ENCODE measurements around the gene CD207. TPM values are rescaled to one million over a fixed set of nuclear protein-coding genes. Genes with fewer than 3 reads are reported as not detected.

CD207 gene
- total and polyA plus RNA-seq, 4 donors = not detected

DNA sequence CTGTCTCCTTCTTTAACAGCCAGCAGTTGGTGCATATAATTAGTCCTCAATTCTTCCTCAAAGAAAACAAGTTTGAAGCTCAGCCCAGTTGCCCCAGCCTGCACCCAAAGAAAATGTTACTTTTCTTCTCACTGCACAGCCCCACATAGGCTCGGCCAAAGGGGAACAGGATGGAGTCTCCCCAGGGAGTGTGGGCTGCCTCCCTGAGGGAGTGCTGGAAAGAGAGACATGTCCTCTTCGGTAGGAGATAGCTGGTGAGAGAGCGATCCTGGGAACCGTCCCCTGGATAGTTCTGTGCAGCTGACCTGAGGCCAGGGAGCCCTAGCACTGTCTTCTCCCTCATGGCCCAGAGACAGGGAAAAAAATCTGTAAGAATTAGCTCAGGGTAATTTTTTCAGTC lies 37.9 kb upstream of the CD207 start (continued):
- TF ChIP-seq, protein P1, sequence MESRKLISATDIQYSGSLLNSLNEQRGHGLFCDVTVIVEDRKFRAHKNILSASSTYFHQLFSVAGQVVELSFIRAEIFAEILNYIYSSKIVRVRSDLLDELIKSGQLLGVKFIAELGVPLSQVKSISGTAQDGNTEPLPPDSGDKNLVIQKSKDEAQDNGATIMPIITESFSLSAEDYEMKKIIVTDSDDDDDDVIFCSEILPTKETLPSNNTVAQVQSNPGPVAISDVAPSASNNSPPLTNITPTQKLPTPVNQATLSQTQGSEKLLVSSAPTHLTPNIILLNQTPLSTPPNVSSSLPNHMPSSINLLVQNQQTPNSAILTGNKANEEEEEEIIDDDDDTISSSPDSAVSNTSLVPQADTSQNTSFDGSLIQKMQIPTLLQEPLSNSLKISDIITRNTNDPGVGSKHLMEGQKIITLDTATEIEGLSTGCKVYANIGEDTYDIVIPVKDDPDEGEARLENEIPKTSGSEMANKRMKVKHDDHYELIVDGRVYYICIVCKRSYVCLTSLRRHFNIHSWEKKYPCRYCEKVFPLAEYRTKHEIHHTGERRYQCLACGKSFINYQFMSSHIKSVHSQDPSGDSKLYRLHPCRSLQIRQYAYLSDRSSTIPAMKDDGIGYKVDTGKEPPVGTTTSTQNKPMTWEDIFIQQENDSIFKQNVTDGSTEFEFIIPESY (IDR thresholded peaks at IDR 0.05) = no peak
- TF ChIP-seq RAD21 (IDR thresholded peaks at IDR 0.05) = no peak
- TF ChIP-seq SP1 (IDR thresholded peaks at IDR 0.05) = no peak
- no peak for TF ChIP-seq YY1 (IDR thresholded peaks at IDR 0.05)
- TF ChIP-seq FOXA2 (IDR thresholded peaks at IDR 0.05) = no peak
- no peak for TF ChIP-seq HNF4G (IDR thresholded peaks at IDR 0.05)

DNA sequence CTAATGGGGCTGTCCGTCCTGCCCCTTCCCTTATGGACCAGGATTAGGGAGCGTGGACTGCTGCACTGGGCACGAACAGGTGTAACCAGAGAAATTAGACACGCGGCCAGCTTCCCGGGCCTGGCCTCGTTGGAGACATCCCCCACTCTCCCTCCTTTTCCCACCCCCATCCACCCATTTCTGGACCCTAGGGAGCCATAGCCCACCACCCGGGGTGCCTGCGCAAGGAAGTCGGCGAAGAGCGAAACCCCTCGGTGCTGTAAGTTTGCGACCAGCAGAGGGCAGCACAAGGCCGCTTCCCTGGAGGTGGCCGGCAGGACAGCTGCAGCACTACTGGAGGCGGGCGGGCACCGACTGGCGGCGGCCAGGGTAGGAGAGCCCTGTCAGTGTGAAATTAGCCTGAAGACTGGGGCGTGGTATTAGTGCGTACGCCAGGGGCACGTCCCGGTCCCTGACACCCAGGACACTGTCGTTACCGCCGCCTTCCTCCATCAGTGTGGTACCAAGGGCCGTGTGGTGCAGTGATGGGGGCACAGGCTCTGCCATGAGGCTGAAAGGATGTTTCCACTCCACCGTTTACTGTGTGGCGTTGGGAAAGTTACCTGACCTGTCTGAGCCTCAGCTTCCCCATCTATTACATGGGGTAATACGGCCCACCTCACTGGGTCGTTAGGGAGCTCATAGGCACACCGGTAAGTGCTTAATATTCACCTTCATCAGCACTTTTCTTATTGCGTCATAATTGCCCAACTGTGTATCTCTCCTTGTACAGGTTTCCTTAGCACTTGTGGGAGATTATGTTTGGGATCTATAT lies 36.0 kb upstream of the CD207 start:
- Histone ChIP-seq H3K4me1 (ENCODE audit: control insufficient read depth in 4 of 4, insufficient read depth in 4 of 4, low read length in 3 of 4) (peaks cover 0 to 9% (median 2%) of the 10 kb centered on the region in 4 donors), H3K9ac (ENCODE audit: low read depth in 1 of 2, low read length in 2 of 2) (no peak overlapping the region), H3K27ac (ENCODE audit: low read depth in 1 of 2, low read length in 2 of 2) (no peak overlapping the region), H3K36me3 (ENCODE audit: control insufficient read depth in 4 of 4, insufficient read depth in 3 of 4, low read depth in 1 of 4, low read length in 3 of 4) (no peaks in the 10 kb centered on the region), H3K27me3 (ENCODE audit: control insufficient read depth in 4 of 4, insufficient read depth in 4 of 4, low read length in 3 of 4) (peaks cover 0 to 11% (median 4%) of the 10 kb centered on the region in 4 donors), H3K9me3 (ENCODE audit: control insufficient read depth in 4 of 4, low read length in 3 of 4) (no peaks in the 10 kb centered on the region), H3K4me3 (ENCODE audit: low read depth in 1 of 3, low read length in 3 of 3) (no peak overlapping the region)
- WGBS = 12% methylated on average over 36 of the region's 36 CpGs
- TF ChIP-seq HNF4G (IDR thresholded peaks at IDR 0.05) (no peak), TAF1 (conservative IDR thresholded peaks at IDR 0.05) (no peak), FOXA1 (IDR thresholded peaks at IDR 0.05) (no peak), RXRA (IDR thresholded peaks at IDR 0.05) (no peak), NR2F2 (IDR thresholded peaks at IDR 0.05) (no peak), YY1 (IDR thresholded peaks at IDR 0.05) (no peak), SP1 (IDR thresholded peaks at IDR 0.05) (no peak), JUND (IDR thresholded peaks at IDR 0.05) (no peak), EGR1 (IDR thresholded peaks at IDR 0.05; ENCODE audit: low read depth in 2 of 2) (no peak), RAD21 (IDR thresholded peaks at IDR 0.05) (peak; percentile 89 to 96)
- TF ChIP-seq, protein P2, sequence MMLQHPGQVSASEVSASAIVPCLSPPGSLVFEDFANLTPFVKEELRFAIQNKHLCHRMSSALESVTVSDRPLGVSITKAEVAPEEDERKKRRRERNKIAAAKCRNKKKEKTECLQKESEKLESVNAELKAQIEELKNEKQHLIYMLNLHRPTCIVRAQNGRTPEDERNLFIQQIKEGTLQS (IDR thresholded peaks at IDR 0.05) = no peak
- TF ChIP-seq, protein P3, sequence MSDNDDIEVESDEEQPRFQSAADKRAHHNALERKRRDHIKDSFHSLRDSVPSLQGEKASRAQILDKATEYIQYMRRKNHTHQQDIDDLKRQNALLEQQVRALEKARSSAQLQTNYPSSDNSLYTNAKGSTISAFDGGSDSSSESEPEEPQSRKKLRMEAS (IDR thresholded peaks at IDR 0.05) = no peak
- TF ChIP-seq, protein P1 (IDR thresholded peaks at IDR 0.05) = no peak
- TF ChIP-seq, protein P4, sequence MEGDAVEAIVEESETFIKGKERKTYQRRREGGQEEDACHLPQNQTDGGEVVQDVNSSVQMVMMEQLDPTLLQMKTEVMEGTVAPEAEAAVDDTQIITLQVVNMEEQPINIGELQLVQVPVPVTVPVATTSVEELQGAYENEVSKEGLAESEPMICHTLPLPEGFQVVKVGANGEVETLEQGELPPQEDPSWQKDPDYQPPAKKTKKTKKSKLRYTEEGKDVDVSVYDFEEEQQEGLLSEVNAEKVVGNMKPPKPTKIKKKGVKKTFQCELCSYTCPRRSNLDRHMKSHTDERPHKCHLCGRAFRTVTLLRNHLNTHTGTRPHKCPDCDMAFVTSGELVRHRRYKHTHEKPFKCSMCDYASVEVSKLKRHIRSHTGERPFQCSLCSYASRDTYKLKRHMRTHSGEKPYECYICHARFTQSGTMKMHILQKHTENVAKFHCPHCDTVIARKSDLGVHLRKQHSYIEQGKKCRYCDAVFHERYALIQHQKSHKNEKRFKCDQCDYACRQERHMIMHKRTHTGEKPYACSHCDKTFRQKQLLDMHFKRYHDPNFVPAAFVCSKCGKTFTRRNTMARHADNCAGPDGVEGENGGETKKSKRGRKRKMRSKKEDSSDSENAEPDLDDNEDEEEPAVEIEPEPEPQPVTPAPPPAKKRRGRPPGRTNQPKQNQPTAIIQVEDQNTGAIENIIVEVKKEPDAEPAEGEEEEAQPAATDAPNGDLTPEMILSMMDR (IDR thresholded peaks at IDR 0.05; ENCODE audit: low read depth, low read length, missing input control) = peak; percentile 78
- TF ChIP-seq, protein P5, sequence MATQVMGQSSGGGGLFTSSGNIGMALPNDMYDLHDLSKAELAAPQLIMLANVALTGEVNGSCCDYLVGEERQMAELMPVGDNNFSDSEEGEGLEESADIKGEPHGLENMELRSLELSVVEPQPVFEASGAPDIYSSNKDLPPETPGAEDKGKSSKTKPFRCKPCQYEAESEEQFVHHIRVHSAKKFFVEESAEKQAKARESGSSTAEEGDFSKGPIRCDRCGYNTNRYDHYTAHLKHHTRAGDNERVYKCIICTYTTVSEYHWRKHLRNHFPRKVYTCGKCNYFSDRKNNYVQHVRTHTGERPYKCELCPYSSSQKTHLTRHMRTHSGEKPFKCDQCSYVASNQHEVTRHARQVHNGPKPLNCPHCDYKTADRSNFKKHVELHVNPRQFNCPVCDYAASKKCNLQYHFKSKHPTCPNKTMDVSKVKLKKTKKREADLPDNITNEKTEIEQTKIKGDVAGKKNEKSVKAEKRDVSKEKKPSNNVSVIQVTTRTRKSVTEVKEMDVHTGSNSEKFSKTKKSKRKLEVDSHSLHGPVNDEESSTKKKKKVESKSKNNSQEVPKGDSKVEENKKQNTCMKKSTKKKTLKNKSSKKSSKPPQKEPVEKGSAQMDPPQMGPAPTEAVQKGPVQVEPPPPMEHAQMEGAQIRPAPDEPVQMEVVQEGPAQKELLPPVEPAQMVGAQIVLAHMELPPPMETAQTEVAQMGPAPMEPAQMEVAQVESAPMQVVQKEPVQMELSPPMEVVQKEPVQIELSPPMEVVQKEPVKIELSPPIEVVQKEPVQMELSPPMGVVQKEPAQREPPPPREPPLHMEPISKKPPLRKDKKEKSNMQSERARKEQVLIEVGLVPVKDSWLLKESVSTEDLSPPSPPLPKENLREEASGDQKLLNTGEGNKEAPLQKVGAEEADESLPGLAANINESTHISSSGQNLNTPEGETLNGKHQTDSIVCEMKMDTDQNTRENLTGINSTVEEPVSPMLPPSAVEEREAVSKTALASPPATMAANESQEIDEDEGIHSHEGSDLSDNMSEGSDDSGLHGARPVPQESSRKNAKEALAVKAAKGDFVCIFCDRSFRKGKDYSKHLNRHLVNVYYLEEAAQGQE (IDR thresholded peaks at IDR 0.05) = no peak
- DNase-seq (ENCODE audit: low spot score) = peak; percentile 85

All from liver (tissue), 9 donors.